WERI-Rb-1 (cell line): ENCODE data around the gene NPLOC4.

Experiments used
- DNase-seq: peaks from one replicate; pipeline ENCODE4 v3.0.0-alpha.2; 2020
- H3K27ac ChIP-seq: fragments of 250-450 bp; sonication (Bioruptor Pico); 2 replicates; pipeline ENCODE4 v1.5.1; 2020; ENCODE audit warnings: mild to moderate bottlenecking, moderate library complexity
- H3K27me3 ChIP-seq: fragments of 250-450 bp; sonication (Bioruptor Pico); 2 replicates; pipeline ENCODE4 v1.5.1; 2021; ENCODE audit warnings: mild to moderate bottlenecking, low read depth, moderate library complexity; ENCODE audit not compliant: insufficient read depth, severe bottlenecking
- H3K36me3 ChIP-seq: fragments of 250-450 bp; sonication (Bioruptor Pico); 2 replicates; pipeline ENCODE4 v1.5.1; 2020; ENCODE audit warnings: mild to moderate bottlenecking, moderate library complexity
- H3K4me3 ChIP-seq: 2 replicates; pipeline ENCODE4 v1.5.1; 2011; ENCODE audit warnings: low read depth, mild to moderate bottlenecking, control low read depth, low read length
- H3K9me3 ChIP-seq: fragments of 250-450 bp; sonication (Bioruptor Pico); 2 replicates; pipeline ENCODE4 v1.5.1; 2021; ENCODE audit warnings: mild to moderate bottlenecking, moderate library complexity; ENCODE audit not compliant: severe bottlenecking
- TF ChIP-seq, protein P1 (sequence below): IDR thresholded peaks from 2 replicates; pipeline ENCODE4 v1.5.1; 2011; ENCODE audit warnings: low read depth, mild to moderate bottlenecking, control low read depth, inconsistent platforms, low read length

The NPLOC4 gene

DNA sequence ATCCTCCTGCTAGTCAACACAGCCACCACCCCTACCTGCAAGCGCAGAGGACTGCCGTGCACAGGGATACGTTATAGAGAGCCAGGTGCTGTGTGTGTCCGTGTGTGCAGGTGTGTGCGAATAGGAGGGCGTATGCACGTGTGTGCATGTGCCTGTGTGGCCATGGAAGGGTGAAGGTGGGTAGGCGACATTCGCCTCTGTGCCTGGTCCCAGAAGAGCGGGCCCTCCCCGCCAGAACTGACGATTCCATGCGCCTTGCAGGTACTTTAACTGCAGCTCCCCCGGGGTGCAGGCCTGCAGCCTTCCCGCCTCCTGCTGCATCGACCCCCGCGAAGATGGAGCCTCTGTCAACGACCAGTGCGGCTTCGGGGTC is 10.7 kb upstream of the NPLOC4 start:
- Histone ChIP-seq H3K4me3 (no peak overlapping the region), H3K27me3 (no peaks in the 10 kb centered on the region), H3K36me3 (no peaks in the 10 kb centered on the region), H3K27ac (no peak overlapping the region), H3K9me3 (peaks cover 11% of the 10 kb centered on the region)
- TF ChIP-seq, protein P1, sequence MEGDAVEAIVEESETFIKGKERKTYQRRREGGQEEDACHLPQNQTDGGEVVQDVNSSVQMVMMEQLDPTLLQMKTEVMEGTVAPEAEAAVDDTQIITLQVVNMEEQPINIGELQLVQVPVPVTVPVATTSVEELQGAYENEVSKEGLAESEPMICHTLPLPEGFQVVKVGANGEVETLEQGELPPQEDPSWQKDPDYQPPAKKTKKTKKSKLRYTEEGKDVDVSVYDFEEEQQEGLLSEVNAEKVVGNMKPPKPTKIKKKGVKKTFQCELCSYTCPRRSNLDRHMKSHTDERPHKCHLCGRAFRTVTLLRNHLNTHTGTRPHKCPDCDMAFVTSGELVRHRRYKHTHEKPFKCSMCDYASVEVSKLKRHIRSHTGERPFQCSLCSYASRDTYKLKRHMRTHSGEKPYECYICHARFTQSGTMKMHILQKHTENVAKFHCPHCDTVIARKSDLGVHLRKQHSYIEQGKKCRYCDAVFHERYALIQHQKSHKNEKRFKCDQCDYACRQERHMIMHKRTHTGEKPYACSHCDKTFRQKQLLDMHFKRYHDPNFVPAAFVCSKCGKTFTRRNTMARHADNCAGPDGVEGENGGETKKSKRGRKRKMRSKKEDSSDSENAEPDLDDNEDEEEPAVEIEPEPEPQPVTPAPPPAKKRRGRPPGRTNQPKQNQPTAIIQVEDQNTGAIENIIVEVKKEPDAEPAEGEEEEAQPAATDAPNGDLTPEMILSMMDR, result no peak
- no peak for DNase-seq

DNA sequence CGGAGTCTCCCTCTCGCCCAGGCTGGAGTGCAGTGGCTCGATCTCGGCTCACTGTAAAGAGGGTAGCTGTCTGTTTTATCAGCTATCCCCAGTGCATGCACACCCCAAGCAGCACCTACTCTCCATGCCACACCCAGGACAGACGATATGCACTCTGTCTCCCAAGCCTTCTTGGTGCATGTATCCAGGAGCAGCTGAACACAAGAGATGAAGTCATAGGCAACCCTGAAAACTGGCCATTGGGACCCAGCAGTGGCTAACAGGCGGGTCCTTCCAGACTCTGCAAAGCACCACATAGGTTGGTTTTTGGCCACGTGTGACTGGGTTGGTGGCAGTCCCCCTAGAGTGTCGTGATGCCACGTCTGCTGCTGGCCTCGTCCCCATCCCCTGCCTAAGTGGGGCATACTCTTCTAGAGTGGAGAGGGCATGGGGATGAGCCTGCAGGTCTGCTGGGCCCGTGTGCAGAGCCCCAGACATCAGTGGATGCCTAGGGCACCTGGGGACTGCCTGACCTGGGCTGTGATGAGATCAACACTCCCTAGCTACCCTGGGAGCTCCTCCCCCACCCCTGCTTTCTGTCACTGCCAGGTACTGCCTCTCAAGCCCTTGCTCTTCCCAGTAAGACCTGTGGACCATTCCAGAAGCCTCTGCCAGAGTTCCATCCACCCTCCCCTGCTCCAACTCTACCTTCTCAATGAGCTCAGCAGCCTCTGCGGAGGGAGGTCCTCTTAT is 10.1 kb upstream of the NPLOC4 start:
- H3K27ac ChIP-seq, result no peak overlapping the region
- DNase-seq, result no peak
- H3K36me3 ChIP-seq, result no peaks in the 10 kb centered on the region
- H3K9me3 ChIP-seq, result peaks cover 11% of the 10 kb centered on the region
- H3K27me3 ChIP-seq, result no peaks in the 10 kb centered on the region
- TF ChIP-seq, protein P1, result no peak
- H3K4me3 ChIP-seq, result no peak overlapping the region

DNA sequence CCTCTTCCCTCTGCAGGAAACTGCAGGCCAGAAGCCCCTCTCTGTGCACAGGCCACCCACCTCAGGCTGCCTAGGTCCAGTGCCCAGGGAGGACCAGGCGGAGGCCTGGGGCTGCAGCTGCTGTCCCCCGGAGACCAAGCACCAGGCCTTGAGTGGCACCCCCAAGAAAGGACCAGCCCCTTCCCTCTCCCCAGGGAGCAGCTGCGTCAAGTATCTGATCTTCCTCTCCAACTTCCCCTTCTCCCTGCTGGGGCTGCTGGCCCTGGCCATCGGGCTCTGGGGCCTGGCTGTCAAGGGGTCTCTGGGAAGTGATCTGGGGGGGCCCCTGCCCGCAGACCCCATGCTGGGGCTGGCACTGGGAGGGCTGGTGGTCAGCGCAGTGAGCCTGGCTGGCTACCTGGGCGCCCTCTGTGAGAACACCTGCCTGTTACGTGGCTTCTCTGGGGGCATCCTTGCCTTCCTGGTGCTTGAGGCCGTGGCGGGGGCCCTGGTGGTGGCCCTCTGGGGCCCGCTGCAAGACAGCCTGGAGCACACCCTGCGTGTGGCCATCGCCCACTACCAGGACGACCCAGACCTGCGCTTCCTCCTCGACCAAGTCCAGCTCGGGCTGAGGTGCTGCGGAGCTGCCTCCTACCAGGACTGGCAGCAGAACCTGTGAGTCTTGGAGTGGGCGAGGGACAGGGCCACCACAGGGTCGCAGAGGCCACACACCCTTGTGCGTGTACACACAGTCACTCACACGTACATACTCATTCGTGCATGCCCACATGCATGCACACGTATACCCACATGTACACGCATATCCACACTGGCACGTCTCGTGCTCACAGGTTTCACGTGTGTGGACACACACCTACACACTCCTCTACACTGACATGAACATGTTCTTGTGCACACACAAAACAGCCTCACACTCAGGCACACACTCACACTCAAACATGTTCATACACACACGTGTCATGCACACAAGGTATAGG is 8.4 kb upstream of the NPLOC4 start:
- DNase-seq, result no peak

DNA sequence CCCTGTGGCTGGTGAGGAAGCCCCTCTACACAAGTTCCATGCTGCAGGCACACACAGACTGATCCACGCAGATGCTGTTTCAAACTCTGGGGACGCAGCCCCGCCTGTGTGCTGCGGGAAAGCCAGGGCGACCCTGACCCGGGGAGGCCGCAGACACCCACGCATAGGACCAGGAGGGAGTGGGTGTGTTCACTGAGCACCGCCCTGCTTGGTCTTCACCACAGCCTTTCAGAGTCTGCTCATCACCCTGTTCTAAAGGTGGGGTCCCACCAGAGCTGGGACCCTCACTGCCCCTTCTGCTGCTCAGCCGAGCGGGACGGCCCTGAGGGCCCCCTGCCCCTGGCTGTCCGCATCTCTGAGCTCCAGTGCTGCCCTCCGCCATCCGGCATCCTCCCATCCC is 7.6 kb upstream of the NPLOC4 start:
- no peak for DNase-seq

More for the DNA sequence above, 8.4 kb upstream of the NPLOC4 start:
- Histone ChIP-seq H3K27ac (no peak overlapping the region), H3K9me3 (peaks cover 11% of the 10 kb centered on the region), H3K27me3 (no peaks in the 10 kb centered on the region), H3K36me3 (no peaks in the 10 kb centered on the region), H3K4me3 (no peak overlapping the region)
- TF ChIP-seq, protein P1, result no peak

DNA sequence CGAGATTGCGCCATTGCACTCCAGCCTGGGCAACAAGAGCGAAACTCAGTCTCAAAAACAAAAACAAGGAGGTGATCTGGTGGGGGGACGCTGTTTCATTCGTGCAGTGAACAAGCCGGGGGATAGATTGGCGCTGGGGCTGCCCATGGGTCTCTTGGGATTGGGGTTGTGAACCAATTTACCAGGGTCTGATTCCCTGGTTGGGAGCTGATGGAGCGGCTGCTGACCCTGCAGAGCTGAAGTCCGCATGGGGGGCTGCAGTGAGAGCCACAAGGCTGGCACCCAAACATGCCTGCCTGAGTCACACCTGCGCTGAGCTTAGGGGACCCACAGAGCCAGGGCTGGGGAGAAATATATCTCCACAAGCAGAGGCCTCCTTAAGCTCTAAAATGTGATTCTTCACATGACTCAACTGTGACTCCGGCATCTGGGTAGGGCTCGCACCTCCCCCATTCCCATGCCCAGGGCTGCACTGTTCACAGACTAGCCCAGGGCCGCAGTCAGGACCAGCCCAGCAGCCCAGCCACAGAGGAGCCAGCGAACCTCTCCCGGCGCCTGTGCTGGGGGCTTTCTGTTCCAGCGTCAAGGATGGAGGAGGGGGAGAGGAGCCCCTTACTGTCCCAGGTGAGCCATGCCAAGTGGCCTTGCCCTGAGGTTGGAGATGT is 5.0 kb upstream of the NPLOC4 start:
- Histone ChIP-seq H3K9me3 (no peaks in the 10 kb centered on the region), H3K27ac (no peak overlapping the region; the same call in 1 of the 2 replicates), H3K36me3 (no peaks in the 10 kb centered on the region), H3K27me3 (no peaks in the 10 kb centered on the region), H3K4me3 (no peak overlapping the region)
- TF ChIP-seq, protein P1, result no peak
- DNase-seq, result peak; percentile 36

More for the DNA sequence above, 7.6 kb upstream of the NPLOC4 start:
- no peaks in the 10 kb centered on the region for H3K27me3 ChIP-seq
- H3K27ac ChIP-seq, result no peak overlapping the region
- H3K36me3 ChIP-seq, result no peaks in the 10 kb centered on the region
- TF ChIP-seq, protein P1, result no peak
- no peak overlapping the region for H3K4me3 ChIP-seq
- peaks cover 11% of the 10 kb centered on the region for H3K9me3 ChIP-seq
